HG03354 (cell line): Measurements from ENCODE around the gene PAK4.
"Not testable (repeated sequence)": the region's sequence is repeated elsewhere in the genome, so short reads cannot be mapped to it uniquely, and the experiment has no call there.

ENCODE experiments used
- ATAC-seq: cut with Tn5 transposase; IDR thresholded peaks from one replicate; pipeline ENCODE4 v1.9.1; 2021; ENCODE audit warnings: mild to moderate bottlenecking; ENCODE audit not compliant: unreplicated experiment, poor library complexity, severe bottlenecking

Gene PAK4

DNA sequence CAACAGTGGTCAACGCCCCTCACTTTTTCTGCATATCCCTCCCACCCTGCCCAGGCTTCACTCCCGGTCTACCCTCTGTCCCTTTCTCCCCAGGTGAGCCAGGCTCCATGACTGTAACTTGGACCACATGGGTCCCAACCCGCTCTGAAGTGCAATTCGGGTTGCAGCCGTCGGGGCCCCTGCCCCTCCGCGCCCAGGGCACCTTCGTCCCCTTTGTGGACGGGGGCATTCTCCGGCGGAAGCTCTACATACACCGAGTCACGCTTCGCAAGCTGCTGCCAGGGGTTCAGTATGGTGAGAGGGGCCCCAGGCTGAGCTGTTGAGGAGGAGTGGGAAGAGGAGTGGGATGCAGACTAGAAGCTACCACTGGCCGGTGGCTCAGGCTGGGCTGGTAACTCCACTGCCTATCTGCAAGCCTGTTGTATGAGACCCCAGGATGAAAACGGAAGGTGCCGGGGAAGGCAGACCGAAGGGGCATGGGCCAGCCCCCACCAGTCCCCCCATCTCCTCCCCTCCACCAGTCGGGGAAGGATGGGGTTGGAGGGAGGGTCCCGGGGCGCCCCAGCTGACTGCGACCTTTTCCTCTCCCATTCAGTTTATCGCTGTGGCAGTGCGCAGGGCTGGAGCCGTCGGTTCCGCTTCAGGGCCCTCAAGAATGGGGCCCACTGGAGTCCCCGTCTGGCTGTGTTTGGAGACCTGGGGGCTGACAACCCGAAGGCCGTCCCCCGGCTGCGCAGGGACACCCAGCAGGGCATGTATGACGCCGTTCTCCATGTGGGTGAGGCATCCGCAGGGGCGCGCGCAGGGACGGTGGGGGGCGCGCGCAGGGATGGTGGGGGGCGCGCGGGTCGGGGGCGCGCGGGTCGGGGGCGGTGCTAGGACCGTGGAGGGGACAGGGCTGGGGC lies 27.0 kb upstream of the PAK4 start:
- ATAC-seq: no peak

DNA sequence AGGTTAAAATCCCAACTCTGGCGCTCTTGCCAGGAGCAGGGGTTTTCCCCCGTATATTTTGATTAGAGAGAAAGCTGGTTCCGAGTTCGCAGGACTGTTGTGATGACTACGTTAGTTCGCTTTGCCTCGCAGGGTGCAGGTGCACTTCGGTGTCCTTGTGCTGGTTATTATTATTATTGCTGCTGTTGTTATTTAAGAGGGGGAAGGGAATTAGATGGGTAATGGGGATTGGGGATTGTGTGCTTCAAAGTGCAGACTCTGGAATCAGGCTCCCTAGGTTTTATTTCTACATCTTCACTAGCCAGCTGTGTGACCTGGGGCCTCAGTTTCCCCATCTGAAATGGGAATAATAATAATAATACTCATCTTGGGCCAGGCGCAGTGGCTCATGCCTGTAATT lies 26.2 kb upstream of the PAK4 start:
- no peak for ATAC-seq

GRCh38 chr19:39100500-39101166 lies 25.0 kb upstream of the PAK4 start:
- ATAC-seq: no peak

DNA sequence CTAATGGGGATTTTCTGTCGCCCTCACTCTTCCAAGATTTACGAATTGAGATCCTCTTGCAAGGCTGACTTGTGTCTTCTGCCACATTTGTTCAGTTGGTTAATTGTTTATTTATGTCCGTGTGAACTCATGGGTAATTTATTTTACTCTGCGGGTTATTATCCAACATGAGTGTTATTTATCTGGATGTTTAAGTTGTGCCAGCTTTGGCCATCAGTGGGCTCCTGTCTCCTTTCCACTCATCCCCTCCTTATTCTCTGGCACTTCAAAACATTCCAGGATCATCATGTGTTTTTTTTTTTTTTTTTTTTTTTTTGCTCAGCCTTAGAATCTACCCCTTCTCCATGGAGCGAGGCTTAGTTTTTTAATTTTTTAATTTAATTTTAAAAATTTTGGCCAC lies 22.4 kb upstream of the PAK4 start:
- no peak for ATAC-seq

DNA sequence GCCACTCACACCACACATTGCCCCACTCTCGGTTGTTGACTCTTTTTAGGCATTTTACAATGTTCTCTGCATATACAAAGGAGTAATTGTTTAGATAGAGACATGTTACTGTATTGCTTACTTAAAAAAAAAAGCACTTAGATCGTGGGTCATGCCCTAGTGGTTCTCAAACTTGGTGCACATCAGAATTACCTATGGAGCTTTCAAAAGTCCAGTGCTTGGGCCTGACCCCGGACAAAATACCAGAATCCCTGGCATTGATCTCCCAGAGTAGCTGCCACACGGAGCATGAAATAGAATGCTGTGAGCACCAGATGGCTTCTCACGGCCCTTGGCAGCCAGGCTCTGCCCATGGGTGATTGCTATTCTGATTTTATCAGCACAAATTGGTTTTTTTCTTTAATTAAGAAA lies 21.4 kb upstream of the PAK4 start:
- ATAC-seq: no peak

DNA sequence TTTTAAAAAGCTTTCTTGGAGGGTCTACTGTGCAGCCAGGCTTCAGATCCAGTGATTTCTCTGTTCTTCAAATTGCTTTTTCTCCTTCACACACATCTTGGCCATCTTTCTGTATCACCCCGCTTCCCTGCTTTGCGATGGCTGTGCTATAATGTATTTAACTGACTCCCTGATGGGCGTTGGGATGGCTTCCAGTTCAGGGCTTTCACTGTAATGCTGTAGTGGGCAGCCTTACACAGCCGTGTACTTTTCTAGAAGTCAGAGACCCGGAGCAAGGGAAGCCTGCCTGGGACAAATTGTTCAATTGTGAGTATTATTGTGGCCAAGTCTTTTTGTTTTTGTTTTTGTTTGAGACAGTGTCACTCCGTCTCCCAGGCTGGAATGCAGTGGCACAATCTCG lies 19.4 kb upstream of the PAK4 start:
- ATAC-seq: no peak

- no peak for ATAC-seq
Measured at GRCh38 chr19:39109641-39110040, 15.9 kb upstream of the PAK4 start.

DNA sequence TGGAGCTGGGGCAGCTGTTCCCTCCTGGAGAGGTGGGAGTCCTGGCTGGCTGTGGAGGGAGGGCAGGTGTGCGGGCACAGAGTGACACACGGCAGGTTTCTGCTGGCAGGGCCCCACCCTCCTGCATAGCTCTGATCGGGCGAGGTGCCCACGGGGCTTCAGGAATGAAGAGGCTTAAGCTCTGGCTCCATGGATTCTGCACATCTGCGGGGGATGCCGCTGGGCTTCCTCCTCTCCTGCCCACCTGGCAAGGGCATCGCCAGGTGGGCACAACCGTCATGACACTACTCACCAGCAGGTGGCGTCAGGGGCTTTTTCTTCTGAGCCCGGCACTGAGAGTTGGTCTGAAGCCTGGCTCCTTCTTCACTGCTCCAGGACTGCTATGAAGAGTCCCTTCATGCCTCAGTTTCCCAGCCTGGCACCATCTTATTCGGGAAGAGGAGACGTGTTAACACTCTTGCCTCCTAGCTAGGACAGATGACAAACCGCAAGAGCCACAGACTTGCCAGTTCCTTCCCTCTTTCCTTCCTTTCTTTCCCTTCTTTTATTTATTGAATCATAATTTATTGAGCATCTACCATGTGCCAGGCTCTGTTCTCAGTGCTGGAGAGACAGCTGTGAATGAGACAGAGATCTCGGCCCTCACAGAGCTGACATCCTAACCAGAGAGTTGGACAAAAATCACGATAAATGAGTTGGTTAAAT lies 15.2 kb upstream of the PAK4 start:
- ATAC-seq: no peak

GRCh38 chr19:39111593-39112199 lies 13.9 kb upstream of the PAK4 start:
- no peak for ATAC-seq

GRCh38 chr19:39112338-39112890 lies 13.2 kb upstream of the PAK4 start:
- no peak for ATAC-seq

- ATAC-seq: no peak
Measured at GRCh38 chr19:39113199-39113598, 12.4 kb upstream of the PAK4 start.

GRCh38 chr19:39115105-39115847 lies 10.3 kb upstream of the PAK4 start:
- ATAC-seq: no peak

GRCh38 chr19:39117023-39117422 lies 8.6 kb upstream of the PAK4 start:
- ATAC-seq: not testable (repeated sequence)

GRCh38 chr19:39119830-39120229 lies 5.8 kb upstream of the PAK4 start:
- ATAC-seq: no peak

- no peak for ATAC-seq
Measured at GRCh38 chr19:39122934-39123731, 2.5 kb upstream of the PAK4 start.

DNA sequence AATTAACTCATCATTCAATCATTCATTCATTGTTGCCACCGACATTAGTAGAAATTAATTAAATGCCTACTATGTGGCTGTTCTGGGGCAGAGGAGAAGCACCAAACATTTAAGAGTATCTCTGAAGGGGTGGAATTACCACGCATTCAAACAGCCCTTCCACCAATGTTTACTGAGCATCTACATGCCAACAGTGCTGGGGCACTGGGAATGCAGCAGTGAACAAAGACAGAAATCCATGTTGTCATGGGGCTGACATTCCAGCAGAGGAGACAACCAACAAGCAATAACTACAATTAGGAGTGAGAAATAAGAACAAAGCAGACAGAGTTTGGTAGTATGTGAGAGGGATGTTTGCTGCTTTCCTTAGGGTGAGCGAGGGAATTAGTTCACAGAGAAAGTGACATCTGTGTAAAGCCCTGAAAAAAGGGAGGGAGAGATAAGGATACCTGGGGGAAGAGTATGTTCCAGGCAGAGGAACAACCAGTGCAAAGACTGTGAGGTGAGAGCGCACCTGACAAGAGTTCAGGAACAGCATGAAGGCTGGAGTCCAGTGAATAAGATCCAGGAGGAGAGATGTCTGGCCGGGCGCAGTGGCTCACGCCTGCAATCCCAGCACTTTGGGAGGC lies 1.3 kb upstream of the PAK4 start:
- ATAC-seq: no peak

- ATAC-seq: no peak
Measured at GRCh38 chr19:39125199-39125553, 410 bp upstream of the PAK4 start.
